CD4-positive, alpha-beta memory T cell (primary cell): ENCODE data around the gene RIPPLY1. TPM values are rescaled to one million over a fixed set of nuclear protein-coding genes. Genes with fewer than 3 reads are reported as not detected.

Experiments used
- CTCF ChIA-PET: fragments of 350-600 bp; sonication (Branson Sonifier 250); formaldehyde crosslinking; loops from one replicate; lab custom pipeline; 2021; ENCODE audit warnings: inconsistent platforms; ENCODE audit not compliant: partially characterized antibody; lab: Charles Lee
- POLR2A ChIA-PET: fragments of 350-600 bp; sonication (Branson Sonifier 250); formaldehyde crosslinking; loops from one replicate; lab custom pipeline; 2021; ENCODE audit not compliant: partially characterized antibody; lab: Charles Lee
- DNase-seq, 5 donors: peaks; one replicate each; pipeline versions ENCODE4 v3.0.0 to v3.0.0-alpha.2; 2020 to 2022; ENCODE audit warnings: mixed read lengths in 1 of 5
- H3K27ac ChIP-seq: one replicate; pipeline ENCODE4 v1.7.0; 2013; ENCODE audit warnings: low read depth, low read length
- H3K27me3 ChIP-seq: 2 replicates; pipeline ENCODE4 v1.7.0; 2013; ENCODE audit warnings: mild to moderate bottlenecking, low read length, moderate library complexity; ENCODE audit not compliant: insufficient read depth
- H3K36me3 ChIP-seq: 2 replicates; pipeline ENCODE4 v1.7.0; 2013; ENCODE audit warnings: mild to moderate bottlenecking, low read length, moderate library complexity; ENCODE audit not compliant: insufficient read depth
- H3K4me1 ChIP-seq: 2 replicates; pipeline ENCODE4 v1.7.0; 2013; ENCODE audit warnings: mild to moderate bottlenecking, low read length, moderate library complexity; ENCODE audit not compliant: insufficient read depth
- H3K4me3 ChIP-seq, 2 donors: one replicate each; pipeline ENCODE4 v1.7.0; 2013; ENCODE audit warnings: low read length in 2 of 2, mild to moderate bottlenecking in 1 of 2
- H3K9me3 ChIP-seq, 2 donors: one replicate each; pipeline ENCODE4 v1.7.0; 2013; ENCODE audit warnings: low read length in 2 of 2, control low read depth in 1 of 2; ENCODE audit not compliant: control insufficient read depth in 1 of 2
- H3K27ac Mint-ChIP-seq, 7 donors: one replicate each; pipeline ENCODE4 v1.8.0; 2020 to 2021; ENCODE audit warnings: mixed read lengths in 7 of 7, mild to moderate bottlenecking in 6 of 7, inconsistent platforms in 3 of 7, moderate library complexity in 3 of 7
- H3K27me3 Mint-ChIP-seq, 2 donors: one replicate each; pipeline ENCODE4 v1.8.0; 2020 to 2021; ENCODE audit warnings: mixed read lengths in 2 of 2
- H3K36me3 Mint-ChIP-seq, 2 donors: one replicate each; pipeline ENCODE4 v1.8.0; 2020 to 2021; ENCODE audit warnings: mixed read lengths in 2 of 2, inconsistent platforms in 1 of 2, mild to moderate bottlenecking in 1 of 2
- H3K4me1 Mint-ChIP-seq, 4 donors: one replicate each; pipeline ENCODE4 v1.8.0; 2020 to 2021; ENCODE audit warnings: mixed read lengths in 4 of 4, mild to moderate bottlenecking in 1 of 4
- H3K4me3 Mint-ChIP-seq, 8 donors: one replicate each; pipeline ENCODE4 v1.8.0; 2020 to 2021; ENCODE audit warnings: mixed read lengths in 8 of 8, mild to moderate bottlenecking in 7 of 8, moderate library complexity in 6 of 8, inconsistent platforms in 3 of 8
- H3K9me3 Mint-ChIP-seq, 8 donors: one replicate each; pipeline ENCODE4 v1.8.0; 2020 to 2021; ENCODE audit warnings: mixed read lengths in 8 of 8, mild to moderate bottlenecking in 5 of 8, inconsistent platforms in 3 of 8, moderate library complexity in 1 of 8
- intact Hi-C: fragments of 100-400 bp; cut with micrococcal nuclease; formaldehyde crosslinking; loops from one replicate; pipeline ENCODE4 v1.15.1; 2023
- polyA plus RNA-seq, 2 donors: library from polyadenylated mRNA; unstranded; fragments of 300-500 nt; fragmentation: Illumina TruSeq; gene quantifications; one replicate each; pipeline ENCODE4 v1.2.3, GENCODE V29; 2021
- total RNA-seq, 2 experiments: library from RNA; stranded (reverse); gene quantifications; one replicate each; pipeline ENCODE4 v1.2.3, GENCODE V29; 2021

Gene RIPPLY1
- total and polyA plus RNA-seq, 4 experiments from 2014 or later = not detected

DNA sequence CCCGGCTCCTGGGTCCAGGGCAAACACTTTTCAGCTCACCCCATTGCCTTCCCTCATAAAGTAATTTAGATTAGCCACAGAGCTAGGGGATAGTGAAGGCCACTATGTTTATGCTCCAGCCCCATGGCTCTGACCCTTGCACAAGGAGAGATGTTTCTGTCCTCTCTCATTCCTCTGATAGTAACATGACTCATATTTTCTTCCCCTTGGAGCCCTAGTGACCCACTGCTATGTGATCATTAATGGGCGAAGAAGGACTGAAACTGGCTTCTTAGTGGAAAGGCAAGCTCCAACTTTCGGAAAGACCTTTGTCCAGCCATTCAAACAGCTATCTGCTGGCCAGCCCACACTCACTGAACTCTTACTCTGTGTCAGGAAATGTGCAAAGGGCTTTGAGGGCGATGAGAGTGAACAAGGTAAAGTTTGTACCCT is 29.4 kb upstream of the RIPPLY1 start:
- Mint-ChIP-seq H3K27me3 (no peaks in the 10 kb centered on the region), H3K27ac (peak overlapping the region in 2 of 7 donors; percentile 11 to 38), H3K4me3 (no peak overlapping the region), H3K4me1 (peaks cover 2 to 15% (median 9%) of the 10 kb centered on the region in 4 donors), H3K9me3 (no peaks in the 10 kb centered on the region), H3K36me3 (no peaks in the 10 kb centered on the region)
- CTCF ChIA-PET = interaction anchor here (1.4 to 1.6 kb wide), 2 partner anchors 30 to 34 kb away, joined by 3 to 4 read pairs; partner anchors contain the start of gene RIPPLY1
- Histone ChIP-seq H3K27me3 (no peaks in the 10 kb centered on the region), H3K4me3 (no peak overlapping the region), H3K36me3 (no peaks in the 10 kb centered on the region), H3K4me1 (peaks cover 9% of the 10 kb centered on the region), H3K27ac (no peak overlapping the region), H3K9me3 (no peaks in the 10 kb centered on the region)
- POLR2A ChIA-PET = no interaction called here
- no peak for DNase-seq
- intact Hi-C loops = no loop called here

DNA sequence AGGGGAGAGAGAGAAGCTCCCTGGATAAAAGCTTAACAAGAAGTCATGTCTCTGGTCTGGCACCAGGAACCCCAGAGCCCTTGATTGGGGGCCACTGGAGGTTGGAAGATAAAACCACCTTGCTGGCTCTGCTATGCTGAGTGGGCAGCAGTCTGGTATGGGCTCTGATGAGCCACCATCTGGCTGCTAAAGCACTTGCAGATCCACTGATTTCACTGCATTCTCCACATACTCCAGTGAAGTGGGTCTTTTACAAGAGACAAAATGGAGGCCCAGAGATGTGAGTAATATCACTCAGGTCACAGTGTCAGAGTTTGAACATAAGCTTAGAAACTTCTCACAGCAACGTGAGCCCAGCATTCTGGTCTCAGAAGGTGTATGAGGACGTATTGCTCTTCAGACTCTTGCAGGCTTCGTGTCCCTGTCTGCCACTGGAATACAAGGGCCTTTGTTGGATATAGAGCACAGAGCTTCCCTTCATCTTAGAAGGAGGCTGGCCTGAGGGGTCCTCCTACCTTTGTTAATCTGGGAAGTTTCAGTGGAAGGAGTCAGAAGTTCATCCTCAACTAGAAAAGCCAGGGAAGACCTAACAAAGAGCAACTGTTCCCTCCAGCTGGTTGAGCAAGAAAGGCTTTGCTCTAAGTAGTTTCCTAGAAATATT is 28.8 kb upstream of the RIPPLY1 start:
- Histone ChIP-seq H3K27ac (no peak overlapping the region), H3K9me3 (no peaks in the 10 kb centered on the region), H3K27me3 (no peaks in the 10 kb centered on the region), H3K36me3 (no peaks in the 10 kb centered on the region), H3K4me3 (no peak overlapping the region), H3K4me1 (peaks cover 9% of the 10 kb centered on the region)
- Mint-ChIP-seq H3K27ac (no peak overlapping the region), H3K27me3 (no peaks in the 10 kb centered on the region), H3K9me3 (no peaks in the 10 kb centered on the region), H3K4me3 (no peak overlapping the region), H3K4me1 (peaks cover 2 to 15% (median 9%) of the 10 kb centered on the region in 4 donors), H3K36me3 (no peaks in the 10 kb centered on the region)
- intact Hi-C loops = no loop called here
- ChIA-PET CTCF (interaction anchor here (1.4 to 1.6 kb wide), 2 partner anchors 29 to 34 kb away, joined by 3 to 4 read pairs; partner anchors contain the start of gene RIPPLY1), POLR2A (no interaction called here)
- no peak for DNase-seq

DNA sequence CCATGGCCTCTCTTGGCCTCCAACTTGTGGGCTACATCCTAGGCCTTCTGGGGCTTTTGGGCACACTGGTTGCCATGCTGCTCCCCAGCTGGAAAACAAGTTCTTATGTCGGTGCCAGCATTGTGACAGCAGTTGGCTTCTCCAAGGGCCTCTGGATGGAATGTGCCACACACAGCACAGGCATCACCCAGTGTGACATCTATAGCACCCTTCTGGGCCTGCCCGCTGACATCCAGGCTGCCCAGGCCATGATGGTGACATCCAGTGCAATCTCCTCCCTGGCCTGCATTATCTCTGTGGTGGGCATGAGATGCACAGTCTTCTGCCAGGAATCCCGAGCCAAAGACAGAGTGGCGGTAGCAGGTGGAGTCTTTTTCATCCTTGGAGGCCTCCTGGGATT is 25.1 kb upstream of the RIPPLY1 start:
- intact Hi-C loops = no loop called here
- H3K4me1 ChIP-seq = peaks cover 3% of the 10 kb centered on the region
- H3K36me3 ChIP-seq = no peaks in the 10 kb centered on the region
- peaks cover 0 to 7% (median 2%) of the 10 kb centered on the region in 4 donors for H3K4me1 Mint-ChIP-seq
- H3K36me3 Mint-ChIP-seq = no peaks in the 10 kb centered on the region
- no peak overlapping the region for H3K27ac Mint-ChIP-seq
- no peak for DNase-seq
- H3K4me3 Mint-ChIP-seq = no peak overlapping the region
- H3K9me3 ChIP-seq = no peaks in the 10 kb centered on the region
- no peak overlapping the region for H3K4me3 ChIP-seq
- CTCF ChIA-PET = no interaction called here
- no peaks in the 10 kb centered on the region for H3K27me3 ChIP-seq
- POLR2A ChIA-PET = no interaction called here
- H3K27me3 Mint-ChIP-seq = no peaks in the 10 kb centered on the region
- no peak overlapping the region for H3K27ac ChIP-seq
- no peaks in the 10 kb centered on the region for H3K9me3 Mint-ChIP-seq

DNA sequence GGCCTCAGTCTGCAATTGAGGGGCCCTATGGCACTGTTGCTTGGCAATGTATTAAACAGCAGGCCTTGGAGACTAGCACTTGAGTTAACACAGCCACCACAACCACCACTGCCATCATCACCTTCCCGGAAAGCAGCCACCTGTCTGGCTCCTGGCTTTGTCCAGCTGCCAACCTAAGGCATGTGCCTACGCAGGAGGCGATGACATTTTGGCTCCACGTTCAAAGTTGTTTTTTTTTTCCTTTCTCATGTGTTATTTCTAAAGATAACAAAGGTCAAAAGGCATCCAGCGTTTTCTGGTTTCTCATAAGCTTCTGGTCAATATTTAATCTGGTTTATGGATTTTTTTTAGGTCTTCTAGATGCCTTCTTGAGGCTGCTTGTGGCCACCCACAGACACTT is 24.6 kb upstream of the RIPPLY1 start:
- DNase-seq = no peak
- Mint-ChIP-seq H3K9me3 (no peaks in the 10 kb centered on the region), H3K4me1 (peaks cover 0 to 2% (median under 1%) of the 10 kb centered on the region in 4 donors), H3K4me3 (no peak overlapping the region), H3K27ac (no peak overlapping the region), H3K27me3 (no peaks in the 10 kb centered on the region), H3K36me3 (no peaks in the 10 kb centered on the region)
- Histone ChIP-seq H3K4me3 (no peak overlapping the region), H3K27me3 (no peaks in the 10 kb centered on the region), H3K9me3 (no peaks in the 10 kb centered on the region), H3K36me3 (no peaks in the 10 kb centered on the region), H3K4me1 (no peaks in the 10 kb centered on the region), H3K27ac (no peak overlapping the region)
- ChIA-PET POLR2A (no interaction called here), CTCF (no interaction called here)
- intact Hi-C loops = no loop called here

DNA sequence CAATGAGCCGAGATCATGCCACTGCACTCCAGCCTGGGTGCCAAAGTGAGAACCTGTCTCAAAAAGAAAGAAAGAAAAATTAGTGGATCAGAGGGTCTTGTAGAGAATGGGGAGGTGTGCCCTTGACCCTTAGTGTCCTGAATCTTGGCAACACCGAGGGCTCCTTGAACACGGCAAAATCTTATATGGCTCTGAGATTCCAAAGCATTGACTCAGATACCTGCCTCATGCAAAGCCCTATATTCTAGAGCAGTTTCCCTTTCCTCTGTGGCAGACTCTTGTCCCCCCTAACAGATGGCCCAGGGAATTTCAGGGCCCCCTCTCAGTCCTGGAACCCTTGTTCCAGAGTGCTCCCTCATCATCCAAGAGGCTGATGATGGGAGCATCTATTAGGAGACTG is 23.9 kb upstream of the RIPPLY1 start:
- Histone ChIP-seq H3K27ac (no peak overlapping the region), H3K27me3 (no peaks in the 10 kb centered on the region), H3K9me3 (no peaks in the 10 kb centered on the region), H3K4me1 (no peaks in the 10 kb centered on the region), H3K36me3 (no peaks in the 10 kb centered on the region), H3K4me3 (no peak overlapping the region)
- H3K27me3 Mint-ChIP-seq = no peaks in the 10 kb centered on the region
- no peaks in the 10 kb centered on the region for H3K4me1 Mint-ChIP-seq
- ChIA-PET CTCF (no interaction called here), POLR2A (no interaction called here)
- H3K9me3 Mint-ChIP-seq = no peaks in the 10 kb centered on the region
- intact Hi-C loops = no loop called here
- no peak for DNase-seq
- H3K27ac Mint-ChIP-seq = no peak overlapping the region
- H3K4me3 Mint-ChIP-seq = no peak overlapping the region
- no peaks in the 10 kb centered on the region for H3K36me3 Mint-ChIP-seq

DNA sequence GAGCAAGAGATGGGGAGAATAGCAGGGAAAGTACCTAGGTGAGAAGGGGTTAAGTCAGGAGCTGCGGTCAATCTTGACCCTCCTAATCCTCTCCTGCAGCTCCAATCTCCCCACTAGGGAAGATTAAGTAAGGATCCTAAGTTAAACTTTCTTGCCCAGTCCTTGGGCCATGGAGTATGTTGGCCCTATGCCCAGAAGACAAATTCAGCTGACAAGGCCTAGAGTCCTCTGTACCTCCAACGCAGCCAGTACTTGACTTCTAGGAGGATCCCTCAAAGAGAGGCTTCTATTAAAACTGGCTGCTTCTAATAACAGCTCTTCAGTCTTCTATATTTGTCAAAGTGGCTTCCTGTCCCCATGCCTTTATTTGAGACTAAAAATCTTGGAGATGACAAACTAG is 18.5 kb upstream of the RIPPLY1 start:
- Histone ChIP-seq H3K27me3 (no peaks in the 10 kb centered on the region), H3K4me3 (no peak overlapping the region), H3K9me3 (no peaks in the 10 kb centered on the region), H3K36me3 (no peaks in the 10 kb centered on the region), H3K27ac (no peak overlapping the region), H3K4me1 (peaks cover 19% of the 10 kb centered on the region)
- Mint-ChIP-seq H3K36me3 (no peaks in the 10 kb centered on the region), H3K27me3 (no peaks in the 10 kb centered on the region), H3K4me3 (no peak overlapping the region), H3K9me3 (peaks cover 0 to 1% (median 0%) of the 10 kb centered on the region in 8 donors), H3K4me1 (peaks cover 15 to 20% (median 18%) of the 10 kb centered on the region in 4 donors), H3K27ac (no peak overlapping the region)
- intact Hi-C loops = no loop called here
- no peak for DNase-seq
- ChIA-PET CTCF (interaction anchor here (1.0 kb wide), 1 partner anchor 23 kb away, joined by 3 read pairs; no protein-coding TSS in a partner anchor), POLR2A (no interaction called here)

DNA sequence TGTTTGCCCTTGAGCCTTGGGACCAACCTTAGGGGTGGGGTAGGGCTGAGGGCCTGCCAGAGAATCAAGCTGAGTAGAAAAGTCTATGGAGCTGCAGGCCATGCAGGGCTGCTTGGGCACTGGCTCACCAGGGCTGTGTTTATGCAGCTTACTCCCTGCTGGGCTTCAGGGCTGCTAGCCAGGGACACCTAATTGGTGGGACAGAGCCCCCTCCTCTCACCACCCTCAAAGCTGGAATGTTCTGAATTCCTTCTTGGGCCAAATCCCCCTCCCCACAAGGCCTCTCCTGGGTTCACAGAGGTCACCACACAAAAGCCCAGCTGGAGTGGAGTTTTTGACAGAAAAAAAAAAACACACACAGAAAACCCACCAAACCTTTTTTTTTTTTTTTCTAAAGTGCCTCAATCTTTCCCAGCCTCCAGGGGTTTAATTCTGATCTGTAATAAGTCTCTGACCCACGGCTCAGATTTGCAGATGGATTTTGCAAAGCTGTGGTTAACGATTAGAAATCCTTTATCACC is 16.9 kb upstream of the RIPPLY1 start, which contains the start of gene CLDN2:
CLDN2 (plus strand) TSS at position 471 of the 521 bp plus-strand sequence. CDS start 7,827 bp downstream, outside the sequence.
- Histone ChIP-seq H3K9me3 (no peaks in the 10 kb centered on the region), H3K36me3 (no peaks in the 10 kb centered on the region), H3K27ac (no peak within 1 kb of the TSS), H3K4me1 (peaks cover 19% of the 10 kb centered on the region), H3K4me3 (no peak within 1 kb of the TSS), H3K27me3 (no peaks in the 10 kb centered on the region)
- Mint-ChIP-seq H3K36me3 (no peaks in the 10 kb centered on the region), H3K9me3 (peaks cover 0 to 1% (median 0%) of the 10 kb centered on the region in 8 donors), H3K27me3 (peaks cover 0 to 3% of the 10 kb centered on the region in 2 donors), H3K27ac (peak within 1 kb of the TSS in 1 of 7 donors; percentile 9), H3K4me3 (no peak within 1 kb of the TSS), H3K4me1 (peaks cover 17 to 26% (median 22%) of the 10 kb centered on the region in 4 donors)
- no peak for DNase-seq
- ChIA-PET CTCF (no interaction called here), POLR2A (no interaction called here)
- intact Hi-C loops = no loop called here
